ENCODE results near the gene TGFA.

DNA sequence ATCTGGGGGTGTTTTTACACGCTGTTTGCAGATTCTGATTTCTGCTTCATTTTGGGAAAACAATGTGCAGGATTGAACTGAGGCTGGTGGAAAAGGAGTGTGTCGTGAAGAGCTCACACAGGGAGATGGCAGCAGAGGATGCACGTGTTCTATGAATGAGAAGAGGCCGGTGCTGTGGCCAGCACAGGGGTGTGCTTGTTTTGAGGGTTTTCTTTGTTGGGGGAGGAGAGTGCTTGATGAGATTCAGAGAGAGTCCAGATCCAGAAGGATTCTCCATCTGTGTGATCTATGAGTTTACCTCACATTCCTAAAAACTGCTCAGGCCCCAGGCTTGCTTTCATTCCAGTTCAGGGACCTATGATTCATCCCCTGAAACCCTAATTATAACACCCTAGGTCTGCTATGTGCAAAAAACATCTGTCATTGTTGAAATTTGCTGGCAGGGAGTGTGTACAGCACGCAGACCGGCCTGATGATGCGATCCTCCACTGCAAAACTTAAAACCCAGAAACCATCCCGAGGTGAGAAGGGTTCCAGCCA lies 12.1 kb downstream of the TGFA start:
- TF ChIP-seq CTCF (IDR thresholded peaks at IDR 0.05; ENCODE audit: insufficient read depth, low read depth, low read length) (no peak), EZH2 (IDR thresholded peaks at IDR 0.05; ENCODE audit: insufficient read depth, low read length) (no peak)

Measured in astrocyte (in vitro differentiated cells and primary cell).